GM12878 (cell line): Measurements from ENCODE around the gene DDC. TPM values are rescaled to one million over a fixed set of nuclear protein-coding genes. Genes with fewer than 3 reads are reported as not detected.

Experiments used
- ATAC-seq: fragments of 200-7000 bp; cut with Tn5 transposase; 3 replicates; pipeline ENCODE4 v1.9.1; 2020; ENCODE audit warnings: mild to moderate bottlenecking, moderate library complexity
- BruUV-seq: library from RNA; stranded (reverse); fragments of 400-500 nt; replicated peaks from 2 replicates; lab custom pipeline; 2021; lab: Mats Ljungman, UMichigan
- CTCF ChIA-PET: fragments of 300-600 bp; sonication (Branson Sonifier 250); formaldehyde crosslinking; extraction: SDS; loops from one replicate; lab custom pipeline; 2021; ENCODE audit warnings: inconsistent platforms; lab: Yijun Ruan, JAX
- POLR2A ChIA-PET: fragments of 350-600 bp; formaldehyde crosslinking; extraction: SDS; loops from one replicate; lab custom pipeline; 2021; ENCODE audit warnings: inconsistent platforms; lab: Charles Lee
- RAD21 ChIA-PET: fragments of 300-600 bp; sonication (Branson Sonifier 250); formaldehyde crosslinking; loops from one replicate; lab custom pipeline; 2023; ENCODE audit warnings: antibody characterized with exemption; ENCODE audit not compliant: unreplicated experiment; lab: Charles Lee
- SMC1A ChIA-PET: fragments of 300-600 bp; sonication (Branson Sonifier 250); formaldehyde crosslinking; loops from one replicate; lab custom pipeline; 2023; ENCODE audit not compliant: unreplicated experiment, uncharacterized antibody; lab: Charles Lee
- DNase-seq: peaks from one replicate; pipeline ENCODE4 v3.0.0-alpha.2; 2011; ENCODE audit warnings: low read depth, low spot score
- FAIRE-seq: peaks from 3 replicates; lab custom pipeline; 2011; peaks lifted over from hg19 to GRCh38; lab: Jason Lieb, UNC
- H2AFZ ChIP-seq: 2 replicates; pipeline ENCODE4 v1.6.0; 2011; ENCODE audit warnings: low read depth, low read length, control low read depth; ENCODE audit not compliant: control insufficient read depth
- H3K27ac ChIP-seq: 2 replicates; pipeline ENCODE4 v1.5.1; 2011; ENCODE audit warnings: control low read depth; ENCODE audit not compliant: control insufficient read depth, insufficient read depth
- H3K27me3 ChIP-seq, 2 experiments: replicated peaks in 1 of 2; 2 replicates each; pipeline versions ENCODE4 v1.6.0 to v1.6.1; 2011; ENCODE audit warnings: low read length in 1 of 2; ENCODE audit not compliant: control insufficient read depth in 2 of 2, insufficient read depth in 2 of 2
- H3K36me3 ChIP-seq, 2 experiments: 2 replicates each; pipeline ENCODE4 v1.5.1; 2011; ENCODE audit warnings: low read length in 1 of 2; ENCODE audit not compliant: control insufficient read depth in 2 of 2, insufficient read depth in 2 of 2
- H3K4me1 ChIP-seq: 2 replicates; pipeline ENCODE4 v1.6.1; 2011; ENCODE audit warnings: mild to moderate bottlenecking, low read length, moderate library complexity, mixed read lengths; ENCODE audit not compliant: control insufficient read depth, insufficient read depth
- H3K4me2 ChIP-seq: 2 replicates; pipeline ENCODE4 v1.6.0; 2011; ENCODE audit warnings: control low read depth; ENCODE audit not compliant: control insufficient read depth, insufficient read depth
- H3K4me3 ChIP-seq: fragments of 200-600 bp; sonication (generic); 2 replicates; pipeline ENCODE4 v1.5.1; 2016
- H3K79me2 ChIP-seq: 2 replicates; pipeline ENCODE4 v1.6.0; 2011; ENCODE audit warnings: low read length; ENCODE audit not compliant: control insufficient read depth, insufficient read depth
- H3K9ac ChIP-seq: 2 replicates; pipeline ENCODE4 v1.8.0; 2011; ENCODE audit warnings: low read length, control low read depth, mixed read lengths; ENCODE audit not compliant: control insufficient read depth, insufficient read depth
- H3K9me3 ChIP-seq: replicated peaks from 3 replicates; pipeline ENCODE4 v1.5.1; 2011; ENCODE audit warnings: mild to moderate bottlenecking, low read length; ENCODE audit not compliant: control insufficient read depth, insufficient read depth
- H4K20me1 ChIP-seq: 2 replicates; pipeline ENCODE4 v1.6.0; 2011; ENCODE audit not compliant: control insufficient read depth, insufficient read depth
- CBX3 ChIP-seq: fragments of 200-600 bp; sonication (generic); IDR thresholded peaks from 2 replicates; pipeline ENCODE4 v1.6.1; 2016; ENCODE audit warnings: low read depth, borderline replicate concordance
- CREB1 ChIP-seq: IDR thresholded peaks from 2 replicates; pipeline ENCODE4 v1.6.1; 2012; ENCODE audit warnings: low read depth, mild to moderate bottlenecking, inconsistent platforms
- E2F4 ChIP-seq: IDR thresholded peaks from 2 replicates; pipeline ENCODE4 v1.6.1; 2012; ENCODE audit warnings: low read depth, low read length, improper control_type of control experiment
- E2F8 ChIP-seq: fragments of 450-650 bp; IDR thresholded peaks from 2 replicates; pipeline ENCODE4 v1.6.1; 2018; ENCODE audit warnings: mild to moderate bottlenecking, low read depth, moderate library complexity; ENCODE audit not compliant: partially characterized antibody
- ETV6 ChIP-seq, 2 experiments: fragments of 450-650 bp in 1 of 2; IDR thresholded peaks in 1 of 2; conservative IDR thresholded peaks in 1 of 2; 2 replicates each; pipeline ENCODE4 v1.6.1; 2014; ENCODE audit warnings: antibody characterized with exemption in 1 of 2, borderline replicate concordance in 1 of 2, low read depth in 1 of 2, mild to moderate bottlenecking in 1 of 2, moderate library complexity in 1 of 2
- HCFC1 ChIP-seq: fragments of 150-350 bp; IDR thresholded peaks from 2 replicates; pipeline ENCODE4 v1.6.1; 2014; ENCODE audit warnings: low read length
- NFYA ChIP-seq: IDR thresholded peaks from 2 replicates; pipeline ENCODE4 v1.6.1; 2011; ENCODE audit warnings: low read depth, mild to moderate bottlenecking, low read length, improper control_type of control experiment, borderline replicate concordance
- NKRF ChIP-seq: fragments of 450-650 bp; conservative IDR thresholded peaks from 2 replicates; pipeline ENCODE4 v1.6.1; 2017; ENCODE audit warnings: mild to moderate bottlenecking, moderate library complexity
- REST ChIP-seq: IDR thresholded peaks from 2 replicates; pipeline ENCODE4 v1.6.1; 2012; ENCODE audit warnings: mild to moderate bottlenecking, low read depth, low read length
- SMARCA5 ChIP-seq: fragments of 450-650 bp; IDR thresholded peaks from 2 replicates; pipeline ENCODE4 v1.6.1; 2017; ENCODE audit warnings: mild to moderate bottlenecking
- SUZ12 ChIP-seq: fragments of 200-600 bp; sonication (generic); IDR thresholded peaks from one replicate; pipeline ENCODE4 v1.6.1; 2018; ENCODE audit warnings: antibody characterized with exemption, mild to moderate bottlenecking; ENCODE audit not compliant: unreplicated experiment
- TCF12 ChIP-seq: IDR thresholded peaks from 2 replicates; pipeline ENCODE4 v1.6.1; 2011; ENCODE audit warnings: low read depth, mild to moderate bottlenecking, low read length
- ZNF207 ChIP-seq: fragments of 450-650 bp; IDR thresholded peaks from 2 replicates; pipeline ENCODE4 v1.6.1; 2014; ENCODE audit warnings: antibody characterized with exemption, mild to moderate bottlenecking, borderline replicate concordance
- WGBS: methylation state at CpG from one replicate; pipeline ENCODE4 v1.1.6; 2016; ENCODE audit warnings: low lambda C conversion rate; ENCODE audit not compliant: insufficient replicate concordance, insufficient coverage; ENCODE audit errors: missing lambda C conversion rate; 5-methylcytosine and 5-hydroxymethylcytosine counted together
- in situ Hi-C: fragments of 300-500 bp; cut with MboI; formaldehyde crosslinking; loops from 9 replicates; pipeline ENCODE4 v1.14.3; 2018; ENCODE audit warnings: mixed read lengths
- intact Hi-C: fragments of 100-400 bp; cut with micrococcal nuclease; formaldehyde crosslinking; loops from one replicate; pipeline ENCODE4 v1.14.2; 2022; ENCODE audit not compliant: unreplicated experiment
- polyA plus RNA-seq, 11 experiments: library from polyadenylated mRNA; depleted of rRNA in 4 of 11; unstranded in 6 of 11; stranded (reverse) in 5 of 11; fragments of >200 nt; fragmentation: Nextera tagmentation in 4 of 11; fragmentation: Illumina TruSeq in 1 of 11; extraction: Ambion mirVana in 4 of 11; extraction: Trizol in 1 of 11; gene quantifications; 1 replicate in 1 of 11; 2 replicates in 10 of 11; pipeline versions ENCODE4 v1.2.1 to v1.2.3, GENCODE V29; 2011 to 2016; ENCODE audit warnings: inconsistent platforms in 2 of 11, missing spikeins in 2 of 11, low read depth in 1 of 11
- total RNA-seq, 4 experiments: library from RNA; depleted of rRNA in 3 of 4; stranded (reverse); fragments of >200 nt in 3 of 4; fragmentation: Illumina TruSeq in 1 of 4; extraction: Trizol in 1 of 4; gene quantifications; 2 replicates each; pipeline versions ENCODE4 v1.2.1 to v1.2.3, GENCODE V29; 2013 to 2021

DDC gene
- total and polyA plus RNA-seq, 10 of the 15 experiments (the other 5 are each of a cell fraction or from before 2014, with no cell fraction given) = not detected

- ChIA-PET CTCF (no interaction called here), SMC1A (interaction anchor here (1.0 kb wide), 1 partner anchor 13 kb away, joined by 4 read pairs; no protein-coding TSS in a partner anchor), POLR2A (no interaction called here), RAD21 (no interaction called here)
- Histone ChIP-seq H3K4me1 (peaks cover 3% of the 10 kb centered on the region; the same call in 1 of the 2 replicates), H3K9ac (no peak overlapping the region), H3K4me2 (no peak overlapping the region), H3K79me2 (no peaks in the 10 kb centered on the region), H3K4me3 (no peak overlapping the region), H4K20me1 (no peaks in the 10 kb centered on the region; the same call in 1 of the 2 replicates), H3K27me3 (peaks cover 2 to 4% of the 10 kb centered on the region in 2 experiments; a peak in 2 of 4 replicates), H2AFZ (no peak overlapping the region), H3K9me3 (no peaks in the 10 kb centered on the region; the same call in 2 of the 3 replicates), H3K27ac (no peak overlapping the region), H3K36me3 (no peaks in the 10 kb centered on the region)
- no TSS peak for BruUV-seq
- FAIRE-seq (no peak), ATAC-seq (no peak), DNase-seq (no peak)
- 31% methylated on average over 5 of the region's 5 CpGs for WGBS
- no peak for TF ChIP-seq NFYA
- no peak for TF ChIP-seq SMARCA5
- no peak for TF ChIP-seq CBX3
- no peak for TF ChIP-seq ZNF207
- TF ChIP-seq NKRF = no peak
- TF ChIP-seq CREB1 = no peak
- no peak for TF ChIP-seq REST
- TF ChIP-seq E2F4 = no peak
- no peak for TF ChIP-seq HCFC1
- no peak for TF ChIP-seq ETV6 (conservative IDR thresholded peaks at IDR 0.05 in 1 of 2, IDR thresholded peaks at IDR 0.05 in 1 of 2; ENCODE audit: borderline replicate concordance in 1 of 2, low read depth in 1 of 2)
- no peak for TF ChIP-seq E2F8
- no peak for TF ChIP-seq SUZ12
- TF ChIP-seq TCF12 = no peak
- intact Hi-C loops = no loop called here
- in situ Hi-C loops = no loop called here
Measured at GRCh38 chr7:50591098-50591479, 25.9 kb upstream of the DDC start.
